ENCODE measurements around the gene OLFM1.

- no peak for TF ChIP-seq CTCF (IDR thresholded peaks at IDR 0.05)
- TF ChIP-seq POLR2A (IDR thresholded peaks at IDR 0.05), result no peak
Measured at GRCh38 chr9:135038331-135038730, 49.1 kb upstream of the OLFM1 start.

Measured in right lobe of liver (tissue), 4 donors.